Measurements from ENCODE around the gene BST1.

The BST1 gene

GRCh38 chr4:15779809-15780208 is 76.9 kb downstream of the BST1 start:
- no peak for DNase-seq (ENCODE audit: low spot score)

GRCh38 chr4:15781427-15782095 is 78.7 kb downstream of the BST1 start:
- no peak for DNase-seq (ENCODE audit: low spot score)

More at GRCh38 chr4:15779809-15780208, 76.9 kb downstream of the BST1 start:
- no peak for TF ChIP-seq CTCF (IDR thresholded peaks at IDR 0.05; ENCODE audit: extremely low read depth, missing control alignments)

More at GRCh38 chr4:15781427-15782095, 78.7 kb downstream of the BST1 start:
- no peak for TF ChIP-seq CTCF (IDR thresholded peaks at IDR 0.05; ENCODE audit: extremely low read depth, missing control alignments)

All from GM20000 (cell line).